HL-60 (cell line): ENCODE results near the gene CYCS.

Experiments
- CTCF ChIP-seq: IDR thresholded peaks from one replicate; pipeline ENCODE4 v1.5.1; 2011; ENCODE audit warnings: low read length, control low read depth, inconsistent platforms; ENCODE audit not compliant: insufficient read depth
- GABPA ChIP-seq: IDR thresholded peaks from 2 replicates; pipeline ENCODE4 v1.6.1; 2012; ENCODE audit warnings: low read depth
- POLR2AphosphoS5 ChIP-seq: IDR thresholded peaks from 2 replicates; pipeline ENCODE4 v1.6.1; 2012; ENCODE audit warnings: low read depth
- REST ChIP-seq: IDR thresholded peaks from 2 replicates; pipeline ENCODE4 v1.6.1; 2012; ENCODE audit warnings: low read depth; ENCODE audit not compliant: insufficient replicate concordance
- SPI1 ChIP-seq: IDR thresholded peaks from 2 replicates; pipeline ENCODE4 v1.6.1; 2012; ENCODE audit warnings: low read depth, mild to moderate bottlenecking, borderline replicate concordance

- TF ChIP-seq CTCF = no peak
- TF ChIP-seq REST = no peak
- TF ChIP-seq GABPA = no peak
- TF ChIP-seq SPI1 = no peak
- no peak for TF ChIP-seq POLR2AphosphoS5
Measured at GRCh38 chr7:25075459-25075858, 49.6 kb downstream of the CYCS start.
